SK-N-DZ (cell line): ENCODE results near the gene PNPLA7.

Source experiments
- DNase-seq: peaks from one replicate; pipeline ENCODE4 v3.0.0-alpha.2; 2015; ENCODE audit warnings: low spot score

PNPLA7 gene

GRCh38 chr9:137462396-137462985, 87.7 kb downstream of the PNPLA7 start:
- DNase-seq, result no peak

- DNase-seq, result no peak
These were observed 88.4 kb downstream of the PNPLA7 start for GRCh38 chr9:137461663-137462395.

GRCh38 chr9:137461316-137461662, 88.9 kb downstream of the PNPLA7 start:
- DNase-seq, result no peak

GRCh38 chr9:137460363-137461315, 89.6 kb downstream of the PNPLA7 start:
- DNase-seq, result no peak

- no peak for DNase-seq
These were observed 90.4 kb downstream of the PNPLA7 start for GRCh38 chr9:137459601-137460362.

GRCh38 chr9:137459152-137459600, 91.0 kb downstream of the PNPLA7 start, which contains the start of gene NSMF:
Gene NSMF, minus strand, starts transcription at chr9:137459334. Its CDS starts 232 bp downstream, at chr9:137459102.
- DNase-seq, result peak; percentile 86

- no peak for DNase-seq
These were observed 91.7 kb downstream of the PNPLA7 start for GRCh38 chr9:137458194-137459151.

GRCh38 chr9:137457406-137458193, 92.6 kb downstream of the PNPLA7 start:
- no peak for DNase-seq

GRCh38 chr9:137456864-137457405, 93.3 kb downstream of the PNPLA7 start:
- DNase-seq, result no peak

GRCh38 chr9:137456061-137456863, 93.9 kb downstream of the PNPLA7 start:
- no peak for DNase-seq

- no peak for DNase-seq
These were observed 94.7 kb downstream of the PNPLA7 start for GRCh38 chr9:137455359-137455991.

- no peak for DNase-seq
These were observed 95.4 kb downstream of the PNPLA7 start for GRCh38 chr9:137454597-137455358.

GRCh38 chr9:137454145-137454596, 96.0 kb downstream of the PNPLA7 start:
- no peak for DNase-seq

- DNase-seq, result peak; percentile 73
These were observed 96.5 kb downstream of the PNPLA7 start for GRCh38 chr9:137453643-137454081.

- no peak for DNase-seq
These were observed 97.2 kb downstream of the PNPLA7 start for GRCh38 chr9:137452761-137453642.
